GM12891 (cell line): ENCODE results near the gene IL18.

ENCODE experiments used
- PAX5 ChIP-seq: IDR thresholded peaks from 2 replicates; pipeline ENCODE4 v1.6.1; 2011; ENCODE audit warnings: low read length, moderate library complexity, mild to moderate bottlenecking; ENCODE audit not compliant: insufficient read depth, severe bottlenecking
- POLR2A ChIP-seq: IDR thresholded peaks from 2 replicates; pipeline ENCODE4 v1.6.1; 2011; ENCODE audit warnings: low read depth, low read length, control low read depth
- POLR2AphosphoS5 ChIP-seq: IDR thresholded peaks from 2 replicates; pipeline ENCODE4 v1.6.1; 2011; ENCODE audit warnings: low read depth, low read length, control low read depth
- TAF1 ChIP-seq: IDR thresholded peaks from 2 replicates; pipeline ENCODE4 v1.6.1; 2011; ENCODE audit warnings: low read depth, low read length, control low read depth

DNA sequence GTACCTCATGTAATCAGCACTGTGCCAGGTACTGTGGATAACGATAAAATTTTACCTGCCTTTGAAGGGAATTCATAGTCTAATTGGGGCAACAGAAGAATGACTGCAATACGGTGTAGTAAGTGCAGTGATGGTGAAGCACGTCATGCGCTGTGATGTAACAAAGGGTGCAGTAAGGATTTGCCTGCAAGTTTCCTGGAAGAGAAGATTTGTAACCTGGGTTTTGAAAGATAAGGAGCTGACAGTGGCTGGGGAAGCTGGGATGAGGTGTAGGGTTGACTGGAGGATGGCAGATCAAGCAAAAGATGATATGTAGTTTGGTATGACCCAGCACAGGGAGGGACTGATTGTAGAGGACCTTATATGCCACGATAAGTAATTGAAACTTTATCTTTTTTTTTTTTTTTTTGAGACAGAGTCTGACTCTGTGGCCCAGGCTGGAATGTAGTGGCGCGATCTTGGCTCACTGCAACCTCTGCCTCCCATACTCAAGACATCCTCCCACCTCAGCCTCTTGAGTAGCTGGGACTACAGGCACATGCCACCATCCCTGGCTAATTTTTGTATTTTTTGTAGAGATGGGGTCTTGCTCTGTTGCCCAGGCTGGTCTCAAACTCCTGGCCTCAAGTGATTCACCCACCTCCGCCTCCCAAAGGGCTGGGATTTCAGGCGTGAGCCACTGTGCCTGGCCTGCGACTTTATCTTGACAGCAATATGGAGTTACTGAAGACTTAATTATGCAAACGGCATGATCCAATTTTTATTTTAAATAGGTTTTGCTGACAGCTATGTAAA lies 66.0 kb downstream of the IL18 start:
- TF ChIP-seq POLR2A (no peak), POLR2AphosphoS5 (no peak), TAF1 (no peak), PAX5 (no peak)
